ENCODE measurements around the gene DSP. TPM values are rescaled to one million over a fixed set of nuclear protein-coding genes. Genes with fewer than 3 reads are reported as not detected.
A peak's percentile ranks its signal among the peaks of the same experiment; 100 is the strongest.

The DSP gene
- total and polyA plus RNA-seq, 2 of the 13 experiments (the other 11 are each of a cell fraction or from before 2014, with no cell fraction given) = 89.8 to 117 TPM

DNA sequence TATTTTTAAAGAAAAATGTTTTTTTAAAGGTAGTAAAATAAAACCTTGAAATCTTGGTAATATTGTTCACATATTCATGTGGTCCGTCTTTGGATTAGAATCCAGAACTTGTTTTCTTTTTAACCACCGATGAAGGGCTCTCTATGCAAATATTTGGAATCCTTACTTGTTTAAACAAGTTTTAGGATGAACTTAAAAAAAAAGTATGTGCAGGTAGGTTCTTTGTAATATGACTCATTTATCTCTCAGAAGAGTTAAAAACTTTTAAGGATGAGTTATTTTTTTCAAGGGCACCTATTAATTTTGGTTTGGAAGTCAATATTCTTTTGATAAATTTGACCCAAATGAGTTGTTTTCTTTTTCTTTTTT is 8.9 kb downstream of the DSP start (continued):
- TF ChIP-seq, protein P1, sequence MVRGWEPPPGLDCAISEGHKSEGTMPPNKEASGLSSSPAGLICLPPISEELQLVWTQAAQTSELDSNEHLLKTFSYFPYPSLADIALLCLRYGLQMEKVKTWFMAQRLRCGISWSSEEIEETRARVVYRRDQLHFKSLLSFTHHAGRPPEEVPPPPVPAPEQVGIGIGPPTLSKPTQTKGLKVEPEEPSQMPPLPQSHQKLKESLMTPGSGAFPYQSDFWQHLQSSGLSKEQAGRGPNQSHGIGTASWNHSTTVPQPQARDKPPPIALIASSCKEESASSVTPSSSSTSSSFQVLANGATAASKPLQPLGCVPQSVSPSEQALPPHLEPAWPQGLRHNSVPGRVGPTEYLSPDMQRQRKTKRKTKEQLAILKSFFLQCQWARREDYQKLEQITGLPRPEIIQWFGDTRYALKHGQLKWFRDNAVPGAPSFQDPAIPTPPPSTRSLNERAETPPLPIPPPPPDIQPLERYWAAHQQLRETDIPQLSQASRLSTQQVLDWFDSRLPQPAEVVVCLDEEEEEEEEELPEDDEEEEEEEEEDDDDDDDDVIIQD (CRISPR knock-in tag; IDR thresholded peaks at IDR 0.05; ENCODE audit: low read depth) = peak; percentile 67; the same call in 1 of the 2 replicates
- TF ChIP-seq YEATS4 (CRISPR knock-in tag; IDR thresholded peaks at IDR 0.05; ENCODE audit: borderline replicate concordance) = no peak; the same call in 1 of the 2 replicates
- no peak for TF ChIP-seq PRPF4 (IDR thresholded peaks at IDR 0.05; ENCODE audit: low read depth, low read length, poor library complexity, severe bottlenecking)
- TF ChIP-seq MIER3 (CRISPR knock-in tag; IDR thresholded peaks at IDR 0.05; ENCODE audit: borderline replicate concordance) = no peak
- TF ChIP-seq, protein P2, sequence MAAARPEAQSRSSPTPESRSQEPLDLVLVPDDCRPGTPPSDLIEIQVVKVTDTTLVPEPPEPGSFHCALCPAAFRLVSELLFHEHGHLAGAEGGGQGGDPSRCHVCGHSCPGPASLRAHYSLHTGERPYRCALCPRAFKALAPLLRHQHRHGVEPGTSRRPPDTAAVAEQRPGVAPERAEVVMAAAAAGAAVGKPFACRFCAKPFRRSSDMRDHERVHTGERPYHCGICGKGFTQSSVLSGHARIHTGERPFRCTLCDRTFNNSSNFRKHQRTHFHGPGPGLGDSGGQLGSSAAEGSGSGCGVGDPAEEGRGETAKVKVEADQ (CRISPR knock-in tag; IDR thresholded peaks at IDR 0.05; ENCODE audit: borderline replicate concordance) = no peak
- peak; percentile 87 for TF ChIP-seq NCOA2 (CRISPR knock-in tag; IDR thresholded peaks at IDR 0.05)
- TF ChIP-seq NR2F2 (IDR thresholded peaks at IDR 0.05; ENCODE audit: borderline replicate concordance, low read depth) = peak; percentile 49; the same call in 1 of the 2 replicates
- TF ChIP-seq MIXL1 (CRISPR knock-in tag; IDR thresholded peaks at IDR 0.05) = peak; percentile 43; the same call in 1 of the 2 replicates
- peak; percentile 48; the same call in 1 of the 2 replicates for TF ChIP-seq GFI1 (CRISPR knock-in tag; IDR thresholded peaks at IDR 0.05; ENCODE audit: borderline replicate concordance)
- TF ChIP-seq, protein P3, sequence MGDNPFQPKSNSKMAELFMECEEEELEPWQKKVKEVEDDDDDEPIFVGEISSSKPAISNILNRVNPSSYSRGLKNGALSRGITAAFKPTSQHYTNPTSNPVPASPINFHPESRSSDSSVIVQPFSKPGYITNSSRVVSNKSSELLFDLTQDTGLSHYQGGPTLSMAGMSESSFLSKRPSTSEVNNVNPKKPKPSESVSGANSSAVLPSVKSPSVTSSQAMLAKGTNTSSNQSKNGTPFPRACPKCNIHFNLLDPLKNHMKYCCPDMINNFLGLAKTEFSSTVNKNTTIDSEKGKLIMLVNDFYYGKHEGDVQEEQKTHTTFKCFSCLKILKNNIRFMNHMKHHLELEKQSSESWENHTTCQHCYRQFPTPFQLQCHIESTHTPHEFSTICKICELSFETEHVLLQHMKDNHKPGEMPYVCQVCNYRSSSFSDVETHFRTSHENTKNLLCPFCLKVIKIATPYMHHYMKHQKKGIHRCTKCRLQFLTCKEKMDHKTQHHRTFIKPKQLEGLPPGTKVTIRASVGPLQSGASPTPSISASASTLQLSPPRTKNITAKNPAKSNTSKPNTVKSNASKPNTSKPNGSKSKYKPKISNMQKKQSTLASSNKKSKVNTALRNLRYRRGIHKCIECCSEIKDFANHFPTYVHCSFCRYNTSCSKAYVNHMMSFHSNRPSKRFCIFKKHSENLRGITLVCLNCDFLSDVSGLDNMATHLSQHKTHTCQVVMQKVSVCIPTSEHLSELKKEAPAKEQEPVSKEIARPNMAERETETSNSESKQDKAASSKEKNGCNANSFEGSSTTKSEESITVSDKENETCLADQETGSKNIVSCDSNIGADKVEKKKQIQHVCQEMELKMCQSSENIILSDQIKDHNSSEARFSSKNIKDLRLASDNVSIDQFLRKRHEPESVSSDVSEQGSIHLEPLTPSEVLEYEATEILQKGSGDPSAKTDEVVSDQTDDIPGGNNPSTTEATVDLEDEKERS (CRISPR knock-in tag; IDR thresholded peaks at IDR 0.05) = 0 out of 2 replicates have a peak, but pooled peaks have one; percentile 46
- no peak for TF ChIP-seq ZNF326 (CRISPR knock-in tag; IDR thresholded peaks at IDR 0.05; ENCODE audit: borderline replicate concordance)
- TF ChIP-seq ZNF230 (CRISPR knock-in tag; IDR thresholded peaks at IDR 0.05) = no peak
- TF ChIP-seq MLLT10 (CRISPR knock-in tag; IDR thresholded peaks at IDR 0.05) = no peak
- TF ChIP-seq MAFK (conservative IDR thresholded peaks at IDR 0.05 in 1 of 2, IDR thresholded peaks at IDR 0.05 in 1 of 2; ENCODE audit: low read length in 2 of 2) = no peak
- TF ChIP-seq CEBPG (CRISPR knock-in tag; IDR thresholded peaks at IDR 0.05) = peak; percentile 6; the same call in 1 of the 2 replicates
- 0 out of 2 replicates have a peak, but pooled peaks have one; percentile 43 for TF ChIP-seq POGZ (CRISPR knock-in tag; IDR thresholded peaks at IDR 0.05)
- TF ChIP-seq ZNF180 (CRISPR knock-in tag; IDR thresholded peaks at IDR 0.05; ENCODE audit: borderline replicate concordance, low read depth) = no peak
- TF ChIP-seq ZNF33A (CRISPR knock-in tag; IDR thresholded peaks at IDR 0.05; ENCODE audit: borderline replicate concordance) = no peak
- TF ChIP-seq YEATS2 (CRISPR knock-in tag; IDR thresholded peaks at IDR 0.05; ENCODE audit: borderline replicate concordance) = no peak
- TF ChIP-seq, protein P4, sequence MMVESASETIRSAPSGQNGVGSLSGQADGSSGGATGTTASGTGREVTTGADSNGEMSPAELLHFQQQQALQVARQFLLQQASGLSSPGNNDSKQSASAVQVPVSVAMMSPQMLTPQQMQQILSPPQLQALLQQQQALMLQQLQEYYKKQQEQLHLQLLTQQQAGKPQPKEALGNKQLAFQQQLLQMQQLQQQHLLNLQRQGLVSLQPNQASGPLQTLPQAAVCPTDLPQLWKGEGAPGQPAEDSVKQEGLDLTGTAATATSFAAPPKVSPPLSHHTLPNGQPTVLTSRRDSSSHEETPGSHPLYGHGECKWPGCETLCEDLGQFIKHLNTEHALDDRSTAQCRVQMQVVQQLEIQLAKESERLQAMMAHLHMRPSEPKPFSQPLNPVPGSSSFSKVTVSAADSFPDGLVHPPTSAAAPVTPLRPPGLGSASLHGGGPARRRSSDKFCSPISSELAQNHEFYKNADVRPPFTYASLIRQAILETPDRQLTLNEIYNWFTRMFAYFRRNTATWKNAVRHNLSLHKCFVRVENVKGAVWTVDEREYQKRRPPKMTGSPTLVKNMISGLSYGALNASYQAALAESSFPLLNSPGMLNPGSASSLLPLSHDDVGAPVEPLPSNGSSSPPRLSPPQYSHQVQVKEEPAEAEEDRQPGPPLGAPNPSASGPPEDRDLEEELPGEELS (CRISPR knock-in tag; IDR thresholded peaks at IDR 0.05) = peak; percentile 30; the same call in 1 of the 2 replicates
- TF ChIP-seq, protein P5, sequence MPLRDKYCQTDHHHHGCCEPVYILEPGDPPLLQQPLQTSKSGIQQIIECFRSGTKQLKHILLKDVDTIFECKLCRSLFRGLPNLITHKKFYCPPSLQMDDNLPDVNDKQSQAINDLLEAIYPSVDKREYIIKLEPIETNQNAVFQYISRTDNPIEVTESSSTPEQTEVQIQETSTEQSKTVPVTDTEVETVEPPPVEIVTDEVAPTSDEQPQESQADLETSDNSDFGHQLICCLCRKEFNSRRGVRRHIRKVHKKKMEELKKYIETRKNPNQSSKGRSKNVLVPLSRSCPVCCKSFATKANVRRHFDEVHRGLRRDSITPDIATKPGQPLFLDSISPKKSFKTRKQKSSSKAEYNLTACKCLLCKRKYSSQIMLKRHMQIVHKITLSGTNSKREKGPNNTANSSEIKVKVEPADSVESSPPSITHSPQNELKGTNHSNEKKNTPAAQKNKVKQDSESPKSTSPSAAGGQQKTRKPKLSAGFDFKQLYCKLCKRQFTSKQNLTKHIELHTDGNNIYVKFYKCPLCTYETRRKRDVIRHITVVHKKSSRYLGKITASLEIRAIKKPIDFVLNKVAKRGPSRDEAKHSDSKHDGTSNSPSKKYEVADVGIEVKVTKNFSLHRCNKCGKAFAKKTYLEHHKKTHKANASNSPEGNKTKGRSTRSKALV (CRISPR knock-in tag; IDR thresholded peaks at IDR 0.05) = no peak
- TF ChIP-seq FOXJ3 (CRISPR knock-in tag; IDR thresholded peaks at IDR 0.05; ENCODE audit: borderline replicate concordance) = peak; percentile 46; the same call in 1 of the 2 replicates
